T-helper 1 cell treated with Interleukin-12 subunit alpha and Interleukin-12 subunit beta and Interleukin-4 antibody, amounts not matched to agents 30 μg/mL and 1 μg/mL, for 36 hours (primary cell): ENCODE measurements around the gene NISCH.
"Not testable (repeated sequence)": the region's sequence is repeated elsewhere in the genome, so short reads cannot be mapped to it uniquely, and the experiment has no call there.

Experiments used
- H3K27ac Mint-ChIP-seq: one replicate; pipeline ENCODE4 v1.8.0; 2021; ENCODE audit warnings: mild to moderate bottlenecking, mixed read lengths
- H3K27me3 Mint-ChIP-seq: one replicate; pipeline ENCODE4 v1.8.0; 2021; ENCODE audit warnings: low read depth, mixed read lengths
- H3K36me3 Mint-ChIP-seq: one replicate; pipeline ENCODE4 v1.8.0; 2021; ENCODE audit warnings: low read depth, mixed read lengths
- H3K4me1 Mint-ChIP-seq: one replicate; pipeline ENCODE4 v1.8.0; 2021; ENCODE audit warnings: low read depth, mixed read lengths
- H3K4me3 Mint-ChIP-seq: one replicate; pipeline ENCODE4 v1.8.0; 2021; ENCODE audit warnings: mild to moderate bottlenecking, moderate library complexity, mixed read lengths
- H3K9me3 Mint-ChIP-seq: one replicate; pipeline ENCODE4 v1.8.0; 2021; ENCODE audit warnings: mixed read lengths

NISCH gene

GRCh38 chr3:52524258-52524751 is 68.9 kb downstream of the NISCH start:
- Mint-ChIP-seq H3K9me3 (no peaks in the 10 kb centered on the region), H3K36me3 (no peaks in the 10 kb centered on the region), H3K4me1 (no peaks in the 10 kb centered on the region), H3K27me3 (no peaks in the 10 kb centered on the region), H3K4me3 (no peak overlapping the region), H3K27ac (no peak overlapping the region)

DNA sequence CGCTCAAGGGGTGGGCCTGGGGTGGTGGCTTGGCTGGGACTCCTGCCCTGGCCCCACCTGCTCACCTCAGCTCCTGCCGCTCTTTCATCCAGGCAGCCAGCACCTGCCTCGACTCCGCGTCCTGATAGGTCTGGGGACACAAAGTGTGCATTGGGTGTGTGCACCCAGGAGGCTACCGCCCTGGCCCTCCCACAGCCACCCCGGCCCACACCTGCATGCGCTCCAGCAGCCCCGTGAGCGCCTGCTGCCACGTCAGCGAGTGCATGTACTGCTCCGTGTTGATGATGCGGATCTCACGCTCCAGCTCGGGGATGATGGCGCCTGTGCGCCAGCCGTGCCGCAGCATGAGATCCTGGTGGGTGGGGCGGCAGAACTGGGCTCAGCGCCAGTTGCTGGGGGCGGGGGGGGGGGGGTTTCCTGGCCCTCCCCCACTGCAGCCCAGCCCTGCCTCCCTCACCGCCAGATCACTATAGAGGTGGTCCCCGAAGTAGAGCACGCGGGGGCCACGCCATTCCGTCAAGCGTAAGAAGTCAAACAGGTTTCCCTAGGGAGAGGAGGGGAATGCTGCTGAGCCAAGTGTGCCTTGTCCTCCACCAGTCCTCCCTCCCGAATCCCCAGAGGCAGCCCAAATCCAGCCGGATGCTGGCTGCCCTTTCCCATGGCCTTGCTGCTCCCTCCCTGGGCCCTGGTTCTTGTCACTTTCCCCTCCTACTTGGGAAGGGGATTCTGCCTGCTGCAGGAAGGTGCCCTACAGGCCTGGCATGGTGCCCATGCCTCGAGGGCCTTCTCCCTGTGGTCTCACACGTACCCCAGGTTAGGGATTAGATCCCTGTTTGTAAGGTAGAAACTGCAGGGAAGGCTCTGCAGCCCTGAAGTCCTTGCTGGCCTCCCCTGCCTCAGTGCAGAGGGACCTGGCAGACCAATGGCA is 69.6 kb downstream of the NISCH start:
- no peaks in the 10 kb centered on the region for H3K36me3 Mint-ChIP-seq
- H3K4me1 Mint-ChIP-seq, result no peaks in the 10 kb centered on the region
- H3K27ac Mint-ChIP-seq, result no peak overlapping the region
- H3K9me3 Mint-ChIP-seq, result no peaks in the 10 kb centered on the region
- no peak overlapping the region for H3K4me3 Mint-ChIP-seq
- no peaks in the 10 kb centered on the region for H3K27me3 Mint-ChIP-seq

DNA sequence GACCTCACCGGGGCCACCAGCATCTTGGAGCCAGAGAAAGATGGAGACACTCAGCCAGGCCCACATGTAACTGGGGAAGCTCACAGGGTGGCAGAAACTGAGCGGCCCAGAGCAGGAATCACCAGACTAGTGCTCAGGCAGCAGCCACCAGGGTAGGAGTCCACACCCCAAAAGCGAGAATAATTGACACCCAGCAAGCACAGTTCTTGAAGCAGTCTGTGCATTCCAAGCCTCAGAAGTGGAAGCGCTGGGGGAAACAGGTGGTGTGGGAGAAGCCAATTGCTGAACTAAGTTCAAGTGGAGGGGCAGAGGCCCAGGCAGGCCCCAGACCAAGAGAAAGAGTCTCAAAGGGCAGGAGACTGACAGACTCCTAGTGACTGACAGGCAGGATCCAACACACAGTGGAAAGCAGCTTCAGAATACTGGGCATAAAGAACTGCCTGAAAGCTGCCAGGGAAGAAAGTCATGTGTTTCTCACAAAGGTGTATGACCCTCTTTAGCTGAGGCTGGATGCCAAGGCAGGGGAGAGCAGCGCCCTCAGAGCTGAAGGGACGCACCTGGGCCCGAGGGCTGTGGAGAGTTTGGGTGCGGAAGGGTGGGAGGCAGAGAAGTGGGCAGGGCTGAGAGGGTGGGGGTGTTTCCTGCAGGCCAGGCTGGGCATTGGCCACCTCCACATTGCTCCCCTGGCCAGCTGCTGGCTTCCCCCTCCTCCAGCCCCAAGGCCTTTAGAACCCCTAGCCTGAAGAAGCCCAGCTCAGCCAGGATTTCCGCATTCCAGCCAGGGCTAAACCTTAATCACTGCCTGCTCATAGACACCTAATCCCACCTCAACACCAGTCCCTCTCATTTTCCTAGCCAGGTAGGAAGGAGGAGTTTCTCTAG is 70.5 kb downstream of the NISCH start:
- peak overlapping the region; percentile 55 for H3K27ac Mint-ChIP-seq
- H3K4me3 Mint-ChIP-seq, result no peak overlapping the region
- no peaks in the 10 kb centered on the region for H3K4me1 Mint-ChIP-seq

GRCh38 chr3:52526671-52527038 is 71.3 kb downstream of the NISCH start:
- not testable (repeated sequence) for H3K27me3 Mint-ChIP-seq, H3K4me1 Mint-ChIP-seq, H3K36me3 Mint-ChIP-seq, H3K4me3 Mint-ChIP-seq, H3K9me3 Mint-ChIP-seq, H3K27ac Mint-ChIP-seq

More for the DNA sequence above, 70.5 kb downstream of the NISCH start:
- Mint-ChIP-seq H3K9me3 (no peaks in the 10 kb centered on the region), H3K36me3 (no peaks in the 10 kb centered on the region), H3K27me3 (no peaks in the 10 kb centered on the region)

- Mint-ChIP-seq H3K4me1 (peaks cover 2% of the 10 kb centered on the region), H3K27me3 (no peaks in the 10 kb centered on the region), H3K4me3 (no peak overlapping the region), H3K36me3 (no peaks in the 10 kb centered on the region), H3K27ac (no peak overlapping the region), H3K9me3 (no peaks in the 10 kb centered on the region)
These were observed 71.8 kb downstream of the NISCH start for GRCh38 chr3:52527039-52527731.

- Mint-ChIP-seq H3K4me3 (no peak overlapping the region), H3K9me3 (no peaks in the 10 kb centered on the region), H3K27ac (no peak overlapping the region), H3K27me3 (no peaks in the 10 kb centered on the region), H3K36me3 (no peaks in the 10 kb centered on the region), H3K4me1 (peaks cover 8% of the 10 kb centered on the region)
These were observed 72.6 kb downstream of the NISCH start for GRCh38 chr3:52527732-52528585.

DNA sequence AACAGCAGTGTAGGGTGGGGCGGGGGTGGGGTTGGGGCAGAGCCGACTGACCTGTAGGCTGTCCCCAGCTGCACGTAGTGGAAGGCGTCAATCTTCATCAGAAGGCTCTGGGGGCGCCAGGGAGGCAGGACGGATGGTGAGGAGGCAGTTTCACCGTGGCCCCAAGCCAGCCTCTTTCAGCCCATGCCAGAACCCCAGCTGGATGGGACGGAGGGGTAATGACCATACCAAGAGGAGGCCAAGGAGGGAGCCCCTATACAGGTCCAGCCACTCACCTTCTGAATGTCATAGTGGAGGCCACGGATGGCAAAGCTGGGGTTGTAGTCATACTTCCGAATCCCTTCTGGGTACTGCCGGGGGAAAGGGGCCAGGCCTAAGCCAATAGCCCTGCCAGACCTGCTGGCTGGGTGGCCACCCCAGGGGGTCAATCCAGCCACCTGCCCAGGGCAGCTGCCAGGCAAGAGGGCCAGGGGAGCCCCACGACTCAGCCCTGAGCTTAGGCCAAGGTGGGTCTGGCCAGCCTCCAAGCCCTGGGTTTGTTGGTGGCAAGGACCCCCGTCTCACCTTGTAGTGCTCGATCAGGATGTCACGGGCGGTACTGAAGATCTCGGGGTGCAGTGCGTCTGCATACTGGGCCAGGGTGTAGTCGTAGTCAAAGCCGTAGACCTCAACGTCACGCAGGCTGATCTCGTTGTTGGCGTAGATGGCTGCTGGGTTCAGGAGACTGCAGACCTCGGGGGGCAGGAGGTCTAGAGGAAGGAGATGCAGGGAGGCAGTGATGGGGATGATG is 73.4 kb downstream of the NISCH start:
- Mint-ChIP-seq H3K4me1 (peaks cover 8% of the 10 kb centered on the region), H3K36me3 (no peaks in the 10 kb centered on the region), H3K4me3 (no peak overlapping the region), H3K27me3 (no peaks in the 10 kb centered on the region), H3K27ac (no peak overlapping the region), H3K9me3 (no peaks in the 10 kb centered on the region)

DNA sequence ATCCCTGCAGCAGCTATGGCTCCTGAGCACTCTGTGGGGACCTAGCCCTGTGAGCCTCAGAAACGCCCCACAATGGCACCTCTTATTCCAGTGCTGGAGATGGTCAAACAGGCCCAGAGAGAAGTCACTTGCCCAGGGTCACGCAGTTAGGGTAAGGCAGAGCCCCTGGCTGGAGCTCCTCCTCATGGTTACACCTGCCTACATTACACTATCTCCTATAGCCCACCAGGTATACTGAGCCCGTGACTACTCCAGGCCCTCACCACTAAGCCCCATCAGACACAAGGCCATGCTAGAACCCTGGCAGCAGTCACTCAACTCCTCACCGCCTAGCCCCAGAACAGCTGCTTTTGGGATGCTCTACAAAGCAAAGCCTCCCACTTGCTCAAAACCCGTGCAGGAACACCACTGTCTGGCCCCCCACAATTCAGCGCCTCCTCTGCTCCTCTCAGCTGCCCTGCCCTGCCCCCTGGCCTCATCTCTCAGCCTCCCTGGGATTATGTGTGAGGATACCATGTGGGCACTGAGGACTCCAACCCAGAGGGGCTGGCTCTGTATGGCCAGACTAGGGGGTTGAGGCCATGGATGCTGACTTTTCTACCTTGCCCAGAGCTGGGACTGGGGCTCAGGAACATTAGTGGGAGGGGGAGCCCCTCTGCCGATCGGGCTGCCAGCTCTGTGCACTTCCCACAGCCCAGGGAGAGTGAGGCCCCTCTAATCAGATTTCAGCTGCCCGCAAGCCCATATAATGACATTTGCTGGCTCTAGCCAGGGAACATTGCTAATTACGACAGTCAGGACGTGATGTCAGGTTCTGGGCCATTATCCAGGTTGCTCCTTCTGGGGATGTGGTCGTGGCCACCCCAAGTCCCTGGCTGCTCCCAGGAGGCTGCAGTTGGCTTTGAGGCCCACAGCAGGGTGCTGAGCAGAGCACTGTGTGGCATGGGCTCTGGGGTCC is 74.3 kb downstream of the NISCH start:
- Mint-ChIP-seq H3K4me3 (no peak overlapping the region), H3K27ac (no peak overlapping the region), H3K4me1 (peaks cover 10% of the 10 kb centered on the region), H3K36me3 (no peaks in the 10 kb centered on the region), H3K9me3 (no peaks in the 10 kb centered on the region), H3K27me3 (no peaks in the 10 kb centered on the region)

DNA sequence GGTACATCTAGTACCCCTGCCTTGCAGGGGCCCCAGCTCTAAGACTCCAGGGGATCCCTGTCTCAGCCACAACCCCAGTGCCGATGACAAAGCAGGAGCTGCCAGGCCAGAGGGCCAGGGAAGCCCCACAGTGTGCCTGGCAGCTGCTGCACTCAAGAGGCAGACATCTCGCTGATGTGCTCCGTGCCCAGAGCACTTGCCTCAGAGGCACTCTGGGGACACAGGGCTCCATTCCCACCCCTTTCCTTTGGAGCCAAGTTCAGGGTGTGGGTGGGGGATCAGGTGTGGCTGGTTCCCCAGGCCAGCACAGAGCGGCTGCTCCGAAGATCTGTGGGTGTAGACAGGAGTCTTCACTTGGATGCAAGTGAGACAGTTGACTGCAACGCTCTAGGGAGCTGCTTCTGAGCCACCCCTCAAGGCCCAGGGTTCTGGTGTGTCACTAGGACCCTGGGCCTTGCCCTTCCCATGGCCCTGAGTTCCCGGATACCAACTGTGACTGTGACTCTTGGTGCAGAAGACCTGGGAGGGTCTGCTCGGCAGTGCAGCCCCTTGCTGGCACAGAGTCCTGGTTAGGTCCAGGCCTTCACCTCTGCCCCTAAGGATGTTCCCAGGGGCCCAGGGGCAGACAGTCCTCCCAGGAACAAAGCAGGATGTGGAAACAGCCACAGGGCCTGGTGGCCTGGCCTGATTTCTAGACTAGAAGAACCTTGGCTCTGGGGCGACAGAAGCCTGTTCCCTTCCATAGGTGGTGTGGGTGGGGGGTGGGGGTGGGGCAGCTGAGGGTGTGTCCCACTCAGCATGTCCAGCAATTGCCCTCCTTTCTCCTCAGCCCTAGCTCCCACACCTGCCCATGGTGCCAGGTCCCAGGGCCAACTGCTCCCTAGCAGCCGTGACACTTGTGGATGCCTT is 75.8 kb downstream of the NISCH start:
- no peak overlapping the region for H3K27ac Mint-ChIP-seq
- no peaks in the 10 kb centered on the region for H3K9me3 Mint-ChIP-seq
- no peaks in the 10 kb centered on the region for H3K27me3 Mint-ChIP-seq
- no peak overlapping the region for H3K4me3 Mint-ChIP-seq
- no peaks in the 10 kb centered on the region for H3K36me3 Mint-ChIP-seq
- H3K4me1 Mint-ChIP-seq, result peaks cover 17% of the 10 kb centered on the region

DNA sequence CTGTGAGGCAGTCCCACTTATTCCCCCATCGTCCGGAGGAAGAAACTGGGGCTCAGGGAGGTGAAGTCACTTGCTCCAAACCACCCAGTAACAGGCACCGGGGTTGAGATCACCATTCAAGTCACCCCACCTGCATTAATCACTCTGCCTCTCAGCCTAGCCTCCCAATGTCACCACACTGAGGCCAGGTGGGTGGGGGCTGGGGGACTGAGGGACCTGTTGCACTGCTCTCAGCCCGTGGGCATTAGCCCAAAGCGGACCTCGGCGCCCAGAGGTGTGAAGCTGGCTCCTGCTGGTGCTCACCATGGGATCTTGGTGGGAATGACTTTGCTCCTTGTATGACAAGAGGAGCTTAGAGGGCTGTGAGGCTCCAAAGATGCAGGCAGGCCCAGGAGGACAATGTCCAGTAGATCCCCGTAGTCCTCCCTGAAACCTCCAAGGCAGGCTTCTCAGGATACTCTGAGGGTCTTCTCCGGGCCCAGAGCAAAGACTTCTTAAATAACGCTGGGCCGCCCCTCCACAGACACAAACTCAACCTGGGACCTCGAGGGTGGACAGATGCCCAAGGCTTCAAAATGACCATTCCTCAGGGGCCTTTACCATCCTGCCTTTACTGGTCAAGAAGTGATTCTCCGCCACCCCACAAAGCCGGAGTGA is 76.6 kb downstream of the NISCH start:
- peaks cover 18% of the 10 kb centered on the region for H3K4me1 Mint-ChIP-seq
- H3K27ac Mint-ChIP-seq, result no peak overlapping the region
- no peaks in the 10 kb centered on the region for H3K9me3 Mint-ChIP-seq
- peaks cover 2% of the 10 kb centered on the region for H3K36me3 Mint-ChIP-seq
- H3K27me3 Mint-ChIP-seq, result no peaks in the 10 kb centered on the region
- H3K4me3 Mint-ChIP-seq, result peak overlapping the region; percentile 69

DNA sequence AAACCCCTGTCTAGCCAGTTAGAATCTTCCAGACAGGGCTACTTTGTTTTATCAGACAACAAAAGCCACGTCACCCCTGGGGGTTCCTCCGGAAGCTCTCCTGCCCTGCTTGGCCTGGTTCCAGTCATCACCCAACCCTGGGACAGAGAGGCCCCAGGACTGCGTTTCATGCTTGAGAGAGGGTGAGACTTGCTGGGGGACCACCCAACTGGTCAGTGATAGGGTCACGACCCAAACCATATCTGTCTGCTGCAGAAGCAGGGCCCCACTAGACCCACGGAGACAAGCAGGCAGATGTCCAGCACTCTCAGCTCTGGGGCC is 77.1 kb downstream of the NISCH start:
- Mint-ChIP-seq H3K27me3 (no peaks in the 10 kb centered on the region), H3K36me3 (peaks cover 3% of the 10 kb centered on the region), H3K27ac (peak overlapping the region; percentile 26)

More for the DNA sequence above, 77.1 kb downstream of the NISCH start:
- H3K9me3 Mint-ChIP-seq, result no peaks in the 10 kb centered on the region
- H3K4me1 Mint-ChIP-seq, result peaks cover 21% of the 10 kb centered on the region
- H3K4me3 Mint-ChIP-seq, result peak overlapping the region; percentile 69
